HepG2 (cell line): ENCODE results near the gene SMTNL1. TPM values are rescaled to one million over a fixed set of nuclear protein-coding genes. Genes with fewer than 3 reads are reported as not detected.

Experiments used
- ATAC-seq: fragments of 200-7000 bp; cut with Tn5 transposase; 3 replicates; pipeline ENCODE4 v1.9.1; 2020; ENCODE audit warnings: mild to moderate bottlenecking, moderate library complexity
- BruUV-seq: library from RNA; stranded (reverse); fragments of 400-500 nt; replicated peaks from 2 replicates; lab custom pipeline; 2021; lab: Mats Ljungman, UMichigan
- CTCF ChIA-PET: fragments of 300-600 bp; formaldehyde crosslinking; extraction: SDS; loops from one replicate; lab custom pipeline; 2021; ENCODE audit warnings: low total read pairs, inconsistent platforms, low intra/inter-chr PET ratio; lab: Yijun Ruan, JAX
- POLR2A ChIA-PET: fragments of 350-600 bp; sonication (Branson Sonifier 250); formaldehyde crosslinking; loops from one replicate; lab custom pipeline; 2020; ENCODE audit warnings: antibody characterized with exemption, inconsistent platforms; lab: Yijun Ruan, JAX
- DNase-seq: peaks from one replicate; pipeline ENCODE4 v3.0.0-alpha.2; 2015; ENCODE audit warnings: low spot score
- FAIRE-seq: peaks from 3 replicates; lab custom pipeline; 2011; peaks lifted over from hg19 to GRCh38; lab: Jason Lieb, UNC
- H2AFZ ChIP-seq: one replicate; pipeline ENCODE4 v1.6.1; 2011; ENCODE audit warnings: low read length, inconsistent platforms
- H3K27ac ChIP-seq: fragments of 300-600 bp; 3 replicates; pipeline ENCODE4 v1.8.0; 2011; ENCODE audit warnings: mixed run types, mild to moderate bottlenecking, mixed read lengths, low read length, inconsistent platforms; ENCODE audit not compliant: insufficient read depth; ENCODE audit errors: extremely low read length
- H3K27me3 ChIP-seq, 2 experiments: fragments of 200-600 bp in 1 of 2; 2 replicates in 1 of 2; 3 replicates in 1 of 2; pipeline versions ENCODE4 v1.6.0 to v1.8.0; 2011; ENCODE audit warnings: low read length in 2 of 2, mild to moderate bottlenecking in 2 of 2, moderate library complexity in 2 of 2, inconsistent platforms in 1 of 2; ENCODE audit not compliant: insufficient read depth in 2 of 2, control insufficient read depth in 1 of 2
- H3K36me3 ChIP-seq, 2 experiments: fragments of 200-600 bp in 1 of 2; replicated peaks in 1 of 2; 2 replicates in 1 of 2; 3 replicates in 1 of 2; pipeline versions ENCODE4 v1.5.1 to v1.8.0; 2011; ENCODE audit warnings: low read length in 2 of 2, inconsistent platforms in 1 of 2; ENCODE audit not compliant: insufficient read depth in 2 of 2, control insufficient read depth in 1 of 2
- H3K4me1 ChIP-seq: 2 replicates; pipeline ENCODE4 v1.5.1; 2012; ENCODE audit warnings: low read length, inconsistent platforms; ENCODE audit not compliant: insufficient read depth
- H3K4me2 ChIP-seq: 2 replicates; pipeline ENCODE4 v1.6.0; 2011; ENCODE audit warnings: low read depth, low read length, inconsistent platforms
- H3K4me3 ChIP-seq, 3 experiments: fragments of 200-600 bp in 1 of 3; sonication (generic), shearing (Covaris generic) in 1 of 3; replicated peaks in 1 of 3; 2 replicates each; pipeline ENCODE4 v1.5.1; 2011 to 2016; ENCODE audit warnings: low read length in 3 of 3, inconsistent platforms in 2 of 3, low read depth in 2 of 3, mild to moderate bottlenecking in 2 of 3, control low read depth in 1 of 3, mixed read lengths in 1 of 3; ENCODE audit not compliant: insufficient read depth in 1 of 3
- H3K79me2 ChIP-seq: one replicate; pipeline ENCODE4 v1.6.1; 2011; ENCODE audit warnings: low read length, inconsistent platforms; ENCODE audit not compliant: insufficient read depth
- H3K9ac ChIP-seq: 2 replicates; pipeline ENCODE4 v1.6.0; 2011; ENCODE audit warnings: mild to moderate bottlenecking, low read depth, low read length, inconsistent platforms; ENCODE audit not compliant: insufficient read depth
- H3K9me3 ChIP-seq: 2 replicates; pipeline ENCODE4 v1.5.1; 2012; ENCODE audit warnings: mild to moderate bottlenecking, low read length
- H4K20me1 ChIP-seq: 2 replicates; pipeline ENCODE4 v1.6.0; 2011; ENCODE audit warnings: inconsistent platforms, mild to moderate bottlenecking, low read length, moderate library complexity; ENCODE audit not compliant: insufficient read depth
- ARID2 ChIP-seq: sonication (generic); formaldehyde crosslinking; IDR thresholded peaks from 2 replicates; pipeline ENCODE4 v1.8.1; 2022; ENCODE audit warnings: mild to moderate bottlenecking, missing genetic modification reagents, borderline replicate concordance
- ARID4A ChIP-seq: sonication (generic); formaldehyde crosslinking; IDR thresholded peaks from 2 replicates; pipeline ENCODE4 v1.5.0; 2020; ENCODE audit warnings: mild to moderate bottlenecking, missing genetic modification reagents, borderline replicate concordance
- BATF2 ChIP-seq: sonication (generic); formaldehyde crosslinking; IDR thresholded peaks from 2 replicates; pipeline ENCODE4 v1.8.0; 2022; ENCODE audit warnings: mild to moderate bottlenecking, missing genetic modification reagents, moderate library complexity
- HMG20A ChIP-seq: IDR thresholded peaks from 2 replicates; pipeline ENCODE4 v1.6.1; 2016; ENCODE audit warnings: borderline replicate concordance
- KLF9 ChIP-seq: IDR thresholded peaks from 2 replicates; pipeline ENCODE4 v1.6.1; 2016; ENCODE audit warnings: low read depth
- PHF20 ChIP-seq: sonication (generic); formaldehyde crosslinking; IDR thresholded peaks from 2 replicates; pipeline ENCODE4 v1.5.0; 2020; ENCODE audit warnings: mild to moderate bottlenecking, missing genetic modification reagents
- ZNF350 ChIP-seq: sonication (generic); formaldehyde crosslinking; IDR thresholded peaks from 2 replicates; pipeline ENCODE4 v1.4.0; 2020; ENCODE audit warnings: mild to moderate bottlenecking, low read depth, missing genetic modification reagents, borderline replicate concordance
- ZNF770 ChIP-seq: sonication (generic); formaldehyde crosslinking; IDR thresholded peaks from 2 replicates; pipeline ENCODE4 v1.5.0; 2020; ENCODE audit warnings: mild to moderate bottlenecking, missing genetic modification reagents
- WGBS: methylation state at CpG from one replicate; pipeline ENCODE4 v1.1.6; 2017; ENCODE audit warnings: low lambda C conversion rate; 5-methylcytosine and 5-hydroxymethylcytosine counted together
- in situ Hi-C: cut with HindIII; loops from 2 replicates; pipeline ENCODE4 v1.10.0; 2017; ENCODE audit warnings: low pct_unique_long_range_greater_than_20kb; ENCODE audit not compliant: extremely low pct_ligation_motif_present
- intact Hi-C: fragments of 100-400 bp; cut with micrococcal nuclease; formaldehyde crosslinking; loops from one replicate; pipeline ENCODE4 v1.10.0; 2022; ENCODE audit not compliant: unreplicated experiment
- polyA plus RNA-seq, 8 experiments: library from polyadenylated mRNA; depleted of rRNA in 3 of 8; stranded (reverse) in 7 of 8; unstranded in 1 of 8; fragments of >200 nt; fragmentation: Illumina TruSeq in 4 of 8; extraction: Trizol in 4 of 8; gene quantifications; 2 replicates each; pipeline versions ENCODE4 v1.2.1 to v1.2.3, GENCODE V29; 2011 to 2016; ENCODE audit warnings: low read depth in 4 of 8, missing spikeins in 1 of 8, mixed read lengths in 1 of 8; ENCODE audit not compliant: insufficient read depth in 1 of 8
- total RNA-seq, 5 experiments: library from RNA; depleted of rRNA; stranded (reverse); fragments of >200 nt; fragmentation: Illumina TruSeq; extraction: Trizol; gene quantifications; 2 replicates each; pipeline ENCODE4 v1.2.3, GENCODE V29; 2016; ENCODE audit warnings: low read depth in 1 of 5

SMTNL1 gene
- total and polyA plus RNA-seq, 2 of the 13 experiments (the other 11 are each of a cell fraction or from before 2014, with no cell fraction given): 0.04 TPM; not detected in 1

- TF ChIP-seq ARID4A (CRISPR knock-in tag) (no peak), ZNF350 (no peak)
These were observed 16.3 kb upstream of the SMTNL1 start (continued) for GRCh38 chr11:57521116-57521515.

GRCh38 chr11:57523419-57523818 is 14.0 kb upstream of the SMTNL1 start:
- H3K4me3 ChIP-seq: no peak overlapping the region
- intact Hi-C loops: no loop called here
- no peaks in the 10 kb centered on the region for H3K79me2 ChIP-seq
- H4K20me1 ChIP-seq: no peaks in the 10 kb centered on the region
- H3K9me3 ChIP-seq: no peaks in the 10 kb centered on the region
- TF ChIP-seq KLF9: no peak
- no peak for TF ChIP-seq HMG20A (CRISPR knock-in tag)
- TF ChIP-seq PHF20 (CRISPR knock-in tag): no peak
- no peak for TF ChIP-seq BATF2 (CRISPR knock-in tag)
- TF ChIP-seq ARID2 (CRISPR knock-in tag): no peak
- peak; percentile 56; the same call in 1 of the 2 replicates for TF ChIP-seq ZNF770 (CRISPR knock-in tag)
- no peaks in the 10 kb centered on the region for H3K27me3 ChIP-seq
- no peak for FAIRE-seq
- no peaks in the 10 kb centered on the region for H3K36me3 ChIP-seq
- CTCF ChIA-PET: no interaction called here
- no peak for ATAC-seq
- H3K9ac ChIP-seq: no peak overlapping the region
- WGBS: 85% methylated on average over 4 of the region's 4 CpGs
- H2AFZ ChIP-seq: no peak overlapping the region
- in situ Hi-C loops: no loop called here
- no peak for DNase-seq
- BruUV-seq: no TSS peak
- no peak overlapping the region for H3K27ac ChIP-seq
- POLR2A ChIA-PET: interaction anchor here (0.7 kb wide), 1 partner anchor 8 kb away, joined by 3 read pairs; the partner anchor contains the start of gene SLC43A1
- no peak overlapping the region for H3K4me2 ChIP-seq
- H3K4me1 ChIP-seq: peaks cover 30% of the 10 kb centered on the region
